T-helper 2 cell treated with Interferon-gamma antibody and Interleukin-4, amounts not matched to agents 5 μg/mL and 100 μg/mL, for 36 hours (primary cell): Measurements from ENCODE around the gene FES.
"Not testable (repeated sequence)": the region's sequence is repeated elsewhere in the genome, so short reads cannot be mapped to it uniquely, and the experiment has no call there.

Source experiments
- DNase-seq: peaks from one replicate; pipeline ENCODE4 v3.0.0; 2021; ENCODE audit warnings: low spot score
- H3K27ac Mint-ChIP-seq: one replicate; pipeline ENCODE4 v1.8.0; 2021; ENCODE audit warnings: mild to moderate bottlenecking, mixed read lengths
- H3K27me3 Mint-ChIP-seq: one replicate; pipeline ENCODE4 v1.8.0; 2021; ENCODE audit warnings: low read depth, mixed read lengths
- H3K36me3 Mint-ChIP-seq: one replicate; pipeline ENCODE4 v1.8.0; 2021; ENCODE audit warnings: low read depth, mixed read lengths
- H3K4me1 Mint-ChIP-seq: one replicate; pipeline ENCODE4 v1.8.0; 2021; ENCODE audit warnings: low read depth, mixed read lengths
- H3K4me3 Mint-ChIP-seq: one replicate; pipeline ENCODE4 v1.8.0; 2022; ENCODE audit warnings: mild to moderate bottlenecking, moderate library complexity, mixed read lengths
- H3K9me3 Mint-ChIP-seq: one replicate; pipeline ENCODE4 v1.8.0; 2021; ENCODE audit warnings: mixed read lengths

Gene FES

GRCh38 chr15:90866800-90867199 is 17.5 kb upstream of the FES start:
- no peak overlapping the region for H3K27ac Mint-ChIP-seq

GRCh38 chr15:90868261-90868689 is 16.0 kb upstream of the FES start, which contains the start of gene FURIN:
Gene FURIN (plus strand): TSS chr15:90868588. CDS start chr15:90875741, 7,153 bp downstream.
- no peaks in the 10 kb centered on the region for H3K27me3 Mint-ChIP-seq
- H3K4me3 Mint-ChIP-seq, result peak within 1 kb of the TSS; percentile 92
- DNase-seq, result no peak
- H3K36me3 Mint-ChIP-seq, result peaks cover 22% of the 10 kb centered on the region
- H3K4me1 Mint-ChIP-seq, result peaks cover 54% of the 10 kb centered on the region
- no peaks in the 10 kb centered on the region for H3K9me3 Mint-ChIP-seq
- peak within 1 kb of the TSS; percentile 97 for H3K27ac Mint-ChIP-seq

More at GRCh38 chr15:90866800-90867199, 17.5 kb upstream of the FES start:
- no peak for DNase-seq
- Mint-ChIP-seq H3K4me1 (peaks cover 51% of the 10 kb centered on the region), H3K36me3 (peaks cover 10% of the 10 kb centered on the region), H3K27me3 (no peaks in the 10 kb centered on the region), H3K4me3 (no peak overlapping the region), H3K9me3 (no peaks in the 10 kb centered on the region)

GRCh38 chr15:90869140-90869541 is 15.2 kb upstream of the FES start:
- Mint-ChIP-seq H3K27me3 (no peaks in the 10 kb centered on the region), H3K27ac (peak overlapping the region; percentile 97), H3K36me3 (peaks cover 31% of the 10 kb centered on the region), H3K4me3 (peak overlapping the region; percentile 92), H3K9me3 (no peaks in the 10 kb centered on the region), H3K4me1 (peaks cover 58% of the 10 kb centered on the region)
- no peak for DNase-seq

GRCh38 chr15:90869601-90870353 is 14.5 kb upstream of the FES start:
- H3K4me1 Mint-ChIP-seq, result peaks cover 59% of the 10 kb centered on the region
- H3K27ac Mint-ChIP-seq, result peak overlapping the region; percentile 97
- H3K27me3 Mint-ChIP-seq, result no peaks in the 10 kb centered on the region
- peaks cover 35% of the 10 kb centered on the region for H3K36me3 Mint-ChIP-seq
- peak; percentile 76 for DNase-seq
- H3K9me3 Mint-ChIP-seq, result no peaks in the 10 kb centered on the region
- peak overlapping the region; percentile 92 for H3K4me3 Mint-ChIP-seq

GRCh38 chr15:90870354-90871138 is 13.8 kb upstream of the FES start:
- DNase-seq, result no peak
- Mint-ChIP-seq H3K4me3 (peak overlapping the region; percentile 92), H3K27me3 (no peaks in the 10 kb centered on the region), H3K36me3 (peaks cover 40% of the 10 kb centered on the region), H3K4me1 (peaks cover 63% of the 10 kb centered on the region), H3K27ac (peak overlapping the region; percentile 97), H3K9me3 (no peaks in the 10 kb centered on the region)

- Mint-ChIP-seq H3K9me3 (no peaks in the 10 kb centered on the region), H3K27me3 (no peaks in the 10 kb centered on the region), H3K4me3 (peak overlapping the region; percentile 92), H3K4me1 (peaks cover 60% of the 10 kb centered on the region), H3K36me3 (peaks cover 45% of the 10 kb centered on the region), H3K27ac (peak overlapping the region; percentile 97)
- DNase-seq, result peak; percentile 34
Measured at GRCh38 chr15:90871139-90871715, 13.1 kb upstream of the FES start.

GRCh38 chr15:90871716-90872485 is 12.4 kb upstream of the FES start:
- Mint-ChIP-seq H3K4me3 (peak overlapping the region; percentile 92), H3K36me3 (peaks cover 52% of the 10 kb centered on the region), H3K27me3 (no peaks in the 10 kb centered on the region), H3K4me1 (peaks cover 53% of the 10 kb centered on the region), H3K27ac (peak overlapping the region; percentile 90), H3K9me3 (no peaks in the 10 kb centered on the region)
- DNase-seq, result peak; percentile 29

- Mint-ChIP-seq H3K27me3 (no peaks in the 10 kb centered on the region), H3K4me3 (peak overlapping the region; percentile 92), H3K4me1 (peaks cover 51% of the 10 kb centered on the region), H3K36me3 (peaks cover 58% of the 10 kb centered on the region), H3K9me3 (no peaks in the 10 kb centered on the region), H3K27ac (peak overlapping the region; percentile 90)
- peak; percentile 79 for DNase-seq
Measured at GRCh38 chr15:90872486-90873184, 11.7 kb upstream of the FES start.

GRCh38 chr15:90873488-90873997 is 10.8 kb upstream of the FES start:
- H3K36me3 Mint-ChIP-seq, result peaks cover 65% of the 10 kb centered on the region

GRCh38 chr15:90873998-90874605 is 10.2 kb upstream of the FES start:
- no peaks in the 10 kb centered on the region for H3K9me3 Mint-ChIP-seq
- H3K27me3 Mint-ChIP-seq, result no peaks in the 10 kb centered on the region
- H3K4me3 Mint-ChIP-seq, result peak overlapping the region; percentile 92
- peaks cover 38% of the 10 kb centered on the region for H3K4me1 Mint-ChIP-seq
- no peak for DNase-seq
- H3K36me3 Mint-ChIP-seq, result peaks cover 69% of the 10 kb centered on the region
- peak overlapping the region; percentile 52 for H3K27ac Mint-ChIP-seq

More at GRCh38 chr15:90873488-90873997, 10.8 kb upstream of the FES start:
- no peaks in the 10 kb centered on the region for H3K9me3 Mint-ChIP-seq
- no peaks in the 10 kb centered on the region for H3K27me3 Mint-ChIP-seq
- H3K4me3 Mint-ChIP-seq, result peak overlapping the region; percentile 92
- peaks cover 43% of the 10 kb centered on the region for H3K4me1 Mint-ChIP-seq
- peak overlapping the region; percentile 90 for H3K27ac Mint-ChIP-seq
- DNase-seq, result no peak

GRCh38 chr15:90874986-90875385 is 9.3 kb upstream of the FES start:
- peaks cover 29% of the 10 kb centered on the region for H3K4me1 Mint-ChIP-seq
- DNase-seq, H3K27me3 Mint-ChIP-seq, H3K9me3 Mint-ChIP-seq, H3K27ac Mint-ChIP-seq: not testable (repeated sequence)
- H3K36me3 Mint-ChIP-seq, result peaks cover 75% of the 10 kb centered on the region
- H3K4me3 Mint-ChIP-seq, result peak overlapping the region; percentile 36

GRCh38 chr15:90875549-90875981 is 8.7 kb upstream of the FES start:
- Mint-ChIP-seq H3K27me3 (no peaks in the 10 kb centered on the region), H3K4me1 (peaks cover 23% of the 10 kb centered on the region), H3K27ac (peak overlapping the region; percentile 8), H3K9me3 (no peaks in the 10 kb centered on the region), H3K36me3 (peaks cover 76% of the 10 kb centered on the region), H3K4me3 (no peak overlapping the region)
- DNase-seq, result no peak
